Ishikawa (cell line): ENCODE results near the gene CNGA1.

Experiments used
- CEBPB ChIP-seq: IDR thresholded peaks from 2 replicates; pipeline ENCODE4 v1.6.1; 2012
- EP300 ChIP-seq: IDR thresholded peaks from 2 replicates; pipeline ENCODE4 v1.6.1; 2012; ENCODE audit warnings: borderline replicate concordance
- FOXM1 ChIP-seq: IDR thresholded peaks from 2 replicates; pipeline ENCODE4 v1.6.1; 2012; ENCODE audit warnings: low read depth, borderline replicate concordance
- MAX ChIP-seq: IDR thresholded peaks from 2 replicates; pipeline ENCODE4 v1.6.1; 2012
- NFIC ChIP-seq: IDR thresholded peaks from 2 replicates; pipeline ENCODE4 v1.6.1; 2012
- RAD21 ChIP-seq: IDR thresholded peaks from 2 replicates; pipeline ENCODE4 v1.6.1; 2012; ENCODE audit warnings: low read depth
- REST ChIP-seq: IDR thresholded peaks from 2 replicates; pipeline ENCODE4 v1.6.1; 2012; ENCODE audit warnings: low read depth, mild to moderate bottlenecking
- TCF12 ChIP-seq: IDR thresholded peaks from 2 replicates; pipeline ENCODE4 v1.6.1; 2012; ENCODE audit warnings: low read depth
- ZBTB7A ChIP-seq: IDR thresholded peaks from 2 replicates; pipeline ENCODE4 v1.6.1; 2012; ENCODE audit warnings: low read depth

- TF ChIP-seq MAX (no peak), FOXM1 (no peak), RAD21 (no peak), CEBPB (no peak), ZBTB7A (no peak), NFIC (no peak), TCF12 (no peak), EP300 (no peak), REST (no peak)
Observed at GRCh38 chr4:48065587-48066052, 49.1 kb upstream of the CNGA1 start.
